Thoracic aorta (tissue), 2 donors: ENCODE data around the gene SHROOM1. TPM values are rescaled to one million over a fixed set of nuclear protein-coding genes. Genes with fewer than 3 reads are reported as not detected.

Experiments used
- ATAC-seq: fragments of 150-250 bp; one replicate; pipeline ENCODE4 v1.8.0; 2017; ENCODE audit warnings: low read depth; ENCODE audit not compliant: insufficient number of reproducible peaks, low FRiP score
- DNase-seq: peaks from one replicate; pipeline ENCODE4 v3.0.0-alpha.2; 2020; ENCODE audit warnings: low spot score
- H3K27ac ChIP-seq, 2 donors: fragments of 200-600 bp; sonication (generic); 1 replicate in 1 of 2; 2 replicates in 1 of 2; pipeline ENCODE4 v1.5.1; 2016; ENCODE audit warnings: mild to moderate bottlenecking in 2 of 2, moderate library complexity in 2 of 2
- H3K27me3 ChIP-seq: fragments of 200-600 bp; sonication (generic); replicated peaks from 2 replicates; pipeline ENCODE4 v1.6.0; 2016; ENCODE audit warnings: mild to moderate bottlenecking; ENCODE audit not compliant: insufficient read depth
- H3K36me3 ChIP-seq: fragments of 200-600 bp; sonication (generic); one replicate; pipeline ENCODE4 v1.5.1; 2016
- H3K4me1 ChIP-seq, 2 donors: fragments of 200-600 bp; sonication (generic); 1 replicate in 1 of 2; 2 replicates in 1 of 2; pipeline versions ENCODE4 v1.5.1 to v1.6.0; 2016; ENCODE audit warnings: low read depth in 2 of 2, mild to moderate bottlenecking in 1 of 2; ENCODE audit not compliant: control insufficient read depth in 1 of 2
- H3K4me3 ChIP-seq: fragments of 200-600 bp; sonication (generic); 2 replicates; pipeline ENCODE4 v1.5.1; 2016; ENCODE audit warnings: mild to moderate bottlenecking
- H3K9me3 ChIP-seq: fragments of 200-600 bp; sonication (generic); 2 replicates; pipeline ENCODE4 v1.5.1; 2016
- CTCF ChIP-seq: fragments of 200-600 bp; sonication (generic); IDR thresholded peaks from one replicate; pipeline ENCODE4 v1.5.1; 2019; ENCODE audit warnings: antibody characterized with exemption
- total RNA-seq, 2 donors: library from RNA; depleted of rRNA; stranded (reverse); fragments of >200 nt; gene quantifications; one replicate each; pipeline versions ENCODE4 v1.1.0 to v1.2.3, GENCODE V29; 2016

SHROOM1 gene
- total RNA-seq, 2 donors from 2014 or later = 13.1 to 15.4 TPM

- no peaks in the 10 kb centered on the region for H3K36me3 ChIP-seq
- no peaks in the 10 kb centered on the region for H3K4me1 ChIP-seq
- ATAC-seq (no peak), DNase-seq (no peak)
- H3K9me3 ChIP-seq = no peaks in the 10 kb centered on the region
- H3K27ac ChIP-seq = no peak overlapping the region
- no peak for TF ChIP-seq CTCF
- no peaks in the 10 kb centered on the region for H3K27me3 ChIP-seq
- H3K4me3 ChIP-seq = no peak overlapping the region
These were observed 18.9 kb upstream of the SHROOM1 start for GRCh38 chr5:132849347-132849746.

- Histone ChIP-seq H3K27ac (no peak overlapping the region), H3K4me3 (no peak overlapping the region), H3K9me3 (no peaks in the 10 kb centered on the region), H3K36me3 (no peaks in the 10 kb centered on the region), H3K4me1 (no peaks in the 10 kb centered on the region), H3K27me3 (no peaks in the 10 kb centered on the region)
- ATAC-seq = no peak
- DNase-seq = no peak
- no peak for TF ChIP-seq CTCF
These were observed 17.8 kb upstream of the SHROOM1 start for GRCh38 chr5:132848270-132848669.

- Histone ChIP-seq H3K36me3 (no peaks in the 10 kb centered on the region), H3K4me3 (no peak overlapping the region), H3K9me3 (no peaks in the 10 kb centered on the region), H3K27me3 (no peaks in the 10 kb centered on the region), H3K4me1 (no peaks in the 10 kb centered on the region), H3K27ac (no peak overlapping the region)
- TF ChIP-seq CTCF = no peak
- ATAC-seq = no peak
- DNase-seq = no peak
These were observed 10.9 kb upstream of the SHROOM1 start for GRCh38 chr5:132841305-132841704.

- DNase-seq = no peak
- no peak for TF ChIP-seq CTCF
- no peaks in the 10 kb centered on the region for H3K9me3 ChIP-seq
- ATAC-seq = no peak
- H3K4me3 ChIP-seq = no peak overlapping the region
- no peaks in the 10 kb centered on the region for H3K4me1 ChIP-seq
- H3K27ac ChIP-seq = no peak overlapping the region
- H3K36me3 ChIP-seq = no peaks in the 10 kb centered on the region
- H3K27me3 ChIP-seq = no peaks in the 10 kb centered on the region
These were observed 10.4 kb upstream of the SHROOM1 start for GRCh38 chr5:132840896-132841295.

GRCh38 chr5:132840313-132840712 lies 9.9 kb upstream of the SHROOM1 start:
- Histone ChIP-seq H3K4me3 (no peak overlapping the region), H3K27me3 (no peaks in the 10 kb centered on the region), H3K27ac (no peak overlapping the region), H3K4me1 (no peaks in the 10 kb centered on the region), H3K36me3 (no peaks in the 10 kb centered on the region), H3K9me3 (no peaks in the 10 kb centered on the region)
- no peak for TF ChIP-seq CTCF
- DNase-seq (no peak), ATAC-seq (no peak)
